HG02588 (cell line): ENCODE measurements around the gene RPL22.

Experiments
- ATAC-seq: cut with Tn5 transposase; IDR thresholded peaks from one replicate; pipeline ENCODE4 v1.9.1; 2021; ENCODE audit warnings: mild to moderate bottlenecking, moderate library complexity; ENCODE audit not compliant: unreplicated experiment

The RPL22 gene

GRCh38 chr1:6175411-6175828 is 24.0 kb downstream of the RPL22 start:
- ATAC-seq = no peak

- no peak for ATAC-seq
These were observed 24.6 kb downstream of the RPL22 start for GRCh38 chr1:6174621-6175410.

GRCh38 chr1:6172549-6172948 is 26.8 kb downstream of the RPL22 start:
- ATAC-seq = no peak

- no peak for ATAC-seq
These were observed 27.8 kb downstream of the RPL22 start for GRCh38 chr1:6171548-6172124.

GRCh38 chr1:6170742-6171201 is 28.6 kb downstream of the RPL22 start:
- ATAC-seq = no peak

- ATAC-seq = no peak
These were observed 29.2 kb downstream of the RPL22 start for GRCh38 chr1:6170116-6170741.

- ATAC-seq = no peak
These were observed 30.3 kb downstream of the RPL22 start for GRCh38 chr1:6168947-6169586.

- no peak for ATAC-seq
These were observed 31.7 kb downstream of the RPL22 start for GRCh38 chr1:6167391-6168303.

- no peak for ATAC-seq
These were observed 32.6 kb downstream of the RPL22 start for GRCh38 chr1:6166655-6167390.

- no peak for ATAC-seq
These were observed 33.2 kb downstream of the RPL22 start for GRCh38 chr1:6166221-6166620.

- no peak for ATAC-seq
These were observed 33.9 kb downstream of the RPL22 start for GRCh38 chr1:6165441-6165985.

- no peak for ATAC-seq
These were observed 34.4 kb downstream of the RPL22 start for GRCh38 chr1:6165027-6165426.

GRCh38 chr1:6163973-6164617 is 35.3 kb downstream of the RPL22 start:
- no peak for ATAC-seq

GRCh38 chr1:6163191-6163972 is 36.0 kb downstream of the RPL22 start:
- no peak for ATAC-seq

- no peak for ATAC-seq
These were observed 36.6 kb downstream of the RPL22 start for GRCh38 chr1:6162773-6163172.

- no peak for ATAC-seq
These were observed 37.1 kb downstream of the RPL22 start for GRCh38 chr1:6162341-6162740.

- no peak for ATAC-seq
These were observed 41.2 kb downstream of the RPL22 start for GRCh38 chr1:6158181-6158580.

GRCh38 chr1:6157528-6158174 is 41.7 kb downstream of the RPL22 start:
- no peak for ATAC-seq
